GM21717 (cell line): ENCODE results near the gene KIF1A.

Experiments
- ATAC-seq: cut with Tn5 transposase; IDR thresholded peaks from one replicate; pipeline ENCODE4 v1.9.1; 2021; ENCODE audit warnings: mild to moderate bottlenecking, moderate library complexity; ENCODE audit not compliant: unreplicated experiment

Gene KIF1A

DNA sequence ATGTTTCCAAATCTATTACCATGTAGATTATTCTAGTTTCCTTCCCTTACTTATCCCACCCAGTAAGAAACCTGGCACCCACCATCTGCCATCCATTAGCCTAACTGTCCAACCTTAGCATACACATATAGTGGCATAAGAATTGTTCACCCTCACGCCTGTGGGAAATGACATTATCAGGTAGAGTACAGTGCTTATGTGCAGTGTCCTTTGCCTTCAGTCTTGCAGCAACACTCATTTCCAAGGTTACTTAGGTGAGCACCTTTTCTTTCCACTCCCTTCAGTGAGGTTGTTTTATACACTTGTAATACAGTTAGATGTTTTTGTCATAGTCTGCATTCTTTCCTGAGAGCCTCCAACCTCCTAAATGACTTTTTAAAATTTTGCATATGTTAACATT lies 155.4 kb downstream of the KIF1A start:
- ATAC-seq: no peak
